ENCODE data around the gene FBXW5.

FBXW5 gene

DNA sequence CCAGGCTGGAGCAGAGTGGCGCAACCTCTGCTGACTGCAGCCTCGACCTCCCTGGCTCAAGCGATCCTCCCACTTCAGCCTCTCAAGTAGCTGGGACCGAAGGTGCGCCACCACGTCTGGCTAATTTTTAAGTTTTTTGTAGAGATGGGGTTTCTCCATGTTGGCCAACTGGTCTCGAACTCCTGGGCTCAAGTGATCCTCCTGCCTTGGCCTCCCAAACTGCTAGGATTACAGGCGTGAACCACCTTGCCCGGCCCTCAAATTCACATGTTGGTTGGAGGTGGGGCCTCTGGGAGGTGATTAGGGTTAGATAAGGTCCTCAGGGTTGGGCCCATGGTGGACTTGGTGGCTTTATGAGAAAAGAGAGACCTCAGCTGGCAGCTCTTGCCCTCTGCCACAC lies 17.6 kb upstream of the FBXW5 start:
- DNase-seq (ENCODE audit: extremely low read depth in 1 of 2, low read depth in 1 of 2), result no peak

DNA sequence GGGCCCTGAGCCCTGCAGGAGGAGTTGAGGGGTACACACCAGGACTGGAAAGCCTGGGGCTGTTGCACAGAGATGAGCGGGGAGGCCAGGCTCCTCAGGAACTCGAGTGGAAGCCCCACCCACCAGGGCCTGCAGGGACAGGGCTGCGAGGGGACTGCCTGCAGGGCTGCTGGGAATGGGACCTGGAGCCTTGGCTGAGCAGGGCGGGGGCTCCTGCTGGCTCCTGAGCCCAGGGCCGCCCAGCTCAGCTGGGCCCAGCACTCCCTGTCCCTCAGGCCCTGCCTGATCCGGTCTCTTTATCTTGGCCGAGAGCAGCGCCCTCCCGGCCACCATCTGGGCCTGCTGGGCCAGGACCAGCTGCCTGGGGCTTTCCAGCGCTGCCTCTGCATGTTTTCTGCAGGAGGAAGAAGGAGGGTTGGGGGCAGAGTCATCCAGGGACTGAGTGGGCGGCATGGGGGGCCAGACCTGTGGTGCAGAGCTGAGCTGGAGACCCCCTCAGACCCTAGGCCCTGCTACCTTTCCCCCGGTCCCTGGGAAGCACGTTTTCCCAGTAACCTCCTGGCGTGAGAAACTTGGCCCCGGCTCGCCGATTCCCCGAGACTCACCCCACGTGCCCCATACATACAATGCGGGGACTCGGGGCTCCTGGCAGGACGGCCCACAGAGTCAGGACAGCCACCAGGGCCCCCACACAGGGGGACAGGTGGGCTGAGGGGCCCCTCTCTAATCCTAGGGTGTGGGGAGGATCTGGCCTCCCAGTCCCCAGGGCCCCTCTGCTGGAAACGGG lies 16.9 kb upstream of the FBXW5 start:
- no peak for DNase-seq (ENCODE audit: extremely low read depth in 1 of 2, low read depth in 1 of 2)

DNA sequence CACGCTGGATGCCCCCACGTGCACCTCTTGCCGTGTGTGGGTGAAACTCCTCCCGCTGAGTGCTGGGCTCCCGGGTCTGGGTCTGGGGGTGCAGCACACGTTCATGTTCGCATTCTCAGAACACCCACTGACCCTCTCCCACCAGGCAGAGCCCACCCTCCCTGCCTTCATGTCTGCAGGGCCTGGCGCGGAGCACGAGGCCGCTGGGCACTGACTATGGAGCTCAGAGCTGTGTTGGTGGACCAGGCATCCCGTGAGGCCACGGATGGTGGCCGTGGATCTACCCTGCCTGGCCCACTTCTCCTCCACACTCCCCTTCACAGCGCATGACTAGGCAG lies 16.4 kb upstream of the FBXW5 start:
- DNase-seq (ENCODE audit: extremely low read depth in 1 of 2, low read depth in 1 of 2), result no peak

DNA sequence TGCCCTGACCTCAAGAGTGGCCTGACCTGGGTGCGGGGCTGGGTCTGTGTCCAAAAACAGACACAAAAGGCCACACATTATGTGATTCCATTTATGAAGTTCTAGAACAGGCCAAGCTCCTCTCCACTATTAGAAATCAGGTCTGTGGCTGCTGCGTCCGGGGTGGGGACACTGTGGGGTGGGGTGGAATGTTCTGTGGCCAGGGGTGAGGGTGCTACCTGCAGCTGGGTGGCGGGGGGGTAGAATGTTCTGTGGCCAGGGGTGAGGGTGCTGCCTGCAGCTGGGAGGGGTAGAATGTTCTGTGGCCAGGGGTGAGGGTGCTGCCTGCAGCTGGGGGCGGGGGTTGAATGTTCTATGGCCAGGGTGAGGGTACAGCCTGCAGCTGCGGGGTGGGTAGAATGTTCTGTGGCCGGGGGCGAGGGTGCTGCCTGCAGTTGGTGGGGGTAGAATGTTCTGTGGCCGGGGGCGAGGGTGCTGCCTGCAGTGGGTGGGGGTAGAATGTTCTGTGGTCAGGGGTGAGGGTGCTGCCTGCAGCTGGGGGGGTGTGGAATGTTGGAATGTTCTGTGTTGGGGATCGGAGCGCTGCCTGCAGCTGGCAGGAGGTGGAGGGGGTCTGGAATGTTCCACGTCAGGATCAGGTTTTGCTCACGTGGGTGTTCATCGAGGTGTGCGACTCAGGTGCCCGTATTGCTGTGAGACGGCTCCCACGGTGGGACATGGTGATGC lies 15.8 kb upstream of the FBXW5 start:
- DNase-seq (ENCODE audit: extremely low read depth in 1 of 2, low read depth in 1 of 2), result no peak

DNA sequence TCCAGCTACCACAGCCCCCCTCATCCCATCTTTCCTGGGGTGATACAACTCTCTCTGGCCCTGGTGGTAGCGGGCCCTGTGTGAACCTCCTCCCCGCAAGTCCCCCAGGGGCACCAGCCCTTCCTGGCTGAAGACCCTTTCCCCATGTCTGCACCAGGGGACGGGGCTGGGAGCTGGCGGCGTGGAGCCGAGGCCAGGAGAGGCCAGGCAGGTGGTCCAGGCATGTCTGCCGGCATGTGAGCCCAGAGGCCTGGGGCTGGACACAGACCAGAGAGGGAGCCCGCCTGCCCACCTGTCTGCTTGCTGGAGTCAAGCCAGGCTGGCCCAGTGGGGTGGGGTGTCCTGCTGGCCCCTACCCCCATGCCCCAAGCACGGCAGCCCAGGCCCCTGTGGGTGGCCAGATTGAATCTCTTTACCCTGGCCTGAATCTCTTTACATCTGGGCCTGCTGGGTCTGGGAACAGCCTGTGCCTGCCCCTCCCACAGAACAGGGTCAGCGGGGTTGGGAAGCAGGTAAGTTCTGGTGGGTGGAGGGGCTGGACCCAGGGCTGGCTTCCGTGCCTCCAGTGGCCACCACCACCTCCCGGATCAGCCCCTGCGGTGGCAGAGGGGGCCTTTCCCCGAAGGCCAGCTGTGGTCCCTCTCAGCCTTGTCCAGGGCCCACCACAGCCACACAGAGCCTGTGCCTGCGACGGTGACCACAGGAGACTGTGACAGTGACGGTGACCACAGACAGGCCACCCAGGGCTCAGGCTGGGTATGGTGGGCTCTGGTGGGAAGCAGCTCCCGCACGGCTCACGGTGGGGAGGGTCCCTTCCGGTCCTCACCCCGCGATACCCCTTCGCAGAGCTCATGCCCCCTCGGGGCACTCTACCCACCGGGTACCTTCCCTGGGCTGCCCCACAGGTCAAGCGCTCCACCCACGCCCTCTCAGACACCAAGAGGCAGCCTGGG lies 14.6 kb upstream of the FBXW5 start:
- DNase-seq (ENCODE audit: extremely low read depth in 1 of 2, low read depth in 1 of 2), result no peak

DNA sequence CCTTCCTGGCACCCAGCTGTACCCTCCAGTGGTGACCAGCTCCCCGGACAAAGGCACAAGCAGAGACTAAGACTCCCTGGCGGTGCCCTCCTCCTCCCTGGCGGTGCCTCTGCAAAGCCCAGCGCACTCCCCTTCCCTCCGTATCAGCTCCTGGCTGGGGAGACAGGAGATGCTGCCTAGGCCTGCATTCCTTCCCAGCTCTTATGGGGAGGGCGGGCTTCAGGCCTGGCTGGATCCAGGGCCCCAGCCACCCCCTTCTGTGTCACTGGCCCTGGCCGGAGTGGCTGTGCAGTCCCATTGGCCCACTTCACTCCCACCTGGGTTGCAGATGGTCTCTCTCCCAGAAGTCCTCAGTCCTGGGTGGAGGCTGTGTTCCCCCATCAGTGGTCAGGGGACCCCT lies 13.9 kb upstream of the FBXW5 start:
- no peak for DNase-seq (ENCODE audit: extremely low read depth in 1 of 2, low read depth in 1 of 2)

DNA sequence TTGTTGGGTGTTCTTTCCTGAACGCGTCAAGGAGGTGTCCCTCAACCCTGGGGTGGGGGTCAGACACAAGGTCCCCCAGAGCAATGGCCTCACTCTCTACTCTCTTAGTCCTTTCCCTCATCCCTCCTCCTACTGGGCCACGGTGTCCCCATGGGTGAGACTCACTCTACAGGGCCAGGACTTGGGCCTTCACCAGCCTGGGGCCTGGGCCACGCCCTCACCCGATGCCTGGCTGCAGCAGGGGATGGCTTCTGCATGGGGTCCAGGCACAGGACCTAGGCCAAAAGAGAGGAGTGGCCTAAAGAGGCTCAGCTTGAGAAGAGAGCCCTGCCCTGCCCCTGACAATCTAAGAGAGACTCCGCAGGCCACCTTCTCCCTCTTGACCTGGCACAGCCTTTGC lies 13.4 kb upstream of the FBXW5 start:
- no peak for DNase-seq (ENCODE audit: extremely low read depth in 1 of 2, low read depth in 1 of 2)

DNA sequence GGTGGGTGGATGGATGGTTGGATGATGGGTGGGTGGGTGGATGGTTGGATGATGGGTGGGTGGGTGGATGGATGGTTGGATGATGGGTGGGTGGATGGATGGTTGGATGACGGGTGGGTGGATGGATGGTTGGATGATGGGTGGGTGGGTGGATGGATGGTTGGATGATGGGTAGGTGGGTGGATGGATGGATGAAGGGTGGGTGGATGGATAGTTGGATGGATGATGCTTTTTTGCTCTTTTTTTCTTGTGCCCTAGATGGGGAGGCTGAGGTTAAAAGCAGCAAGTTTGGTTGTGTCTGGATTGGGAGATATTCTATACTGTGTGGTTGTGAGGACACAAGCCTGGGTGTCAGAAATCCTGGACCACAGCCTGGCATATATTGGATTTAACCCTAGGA lies 12.9 kb upstream of the FBXW5 start:
- DNase-seq (ENCODE audit: extremely low read depth in 1 of 2, low read depth in 1 of 2), result no peak

DNA sequence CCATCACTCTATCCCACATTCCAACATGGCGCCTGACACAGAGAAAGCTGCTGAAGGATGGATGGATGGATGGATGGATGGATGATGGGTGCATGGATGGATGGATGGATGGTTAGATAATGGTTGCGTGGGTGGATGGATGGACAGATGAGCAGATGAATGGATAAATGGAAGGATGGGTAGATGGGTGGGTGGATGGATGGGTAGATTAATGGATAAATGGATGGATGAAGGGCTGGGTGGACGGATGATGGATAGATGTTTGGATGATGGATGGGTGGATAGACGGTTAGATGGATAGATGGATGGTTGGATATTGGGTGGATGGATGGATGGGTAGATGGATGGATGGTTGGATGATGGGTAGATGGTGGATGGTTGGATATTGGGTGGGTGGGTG lies 12.1 kb upstream of the FBXW5 start:
- no peak for DNase-seq (ENCODE audit: extremely low read depth in 1 of 2, low read depth in 1 of 2)

DNA sequence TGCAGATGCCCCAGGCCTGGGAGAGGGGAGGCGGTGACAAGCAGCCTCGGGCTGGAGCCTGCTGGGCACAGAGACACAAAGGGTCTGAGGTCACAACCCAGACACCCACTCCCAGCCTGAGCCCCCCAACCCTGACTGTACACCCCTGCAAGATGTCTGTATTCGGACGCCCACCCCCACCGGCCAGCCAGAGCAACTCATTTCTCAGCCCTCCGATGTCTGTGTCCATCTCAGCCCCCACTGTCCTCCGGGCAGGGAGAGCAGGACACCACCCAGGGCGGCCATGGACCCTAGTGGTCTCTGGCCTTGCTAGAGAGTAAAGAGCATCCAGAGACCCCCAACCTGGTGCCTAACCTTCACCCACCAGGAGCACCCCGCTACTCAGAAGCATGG lies 11.4 kb upstream of the FBXW5 start:
- DNase-seq (ENCODE audit: extremely low read depth in 1 of 2, low read depth in 1 of 2), result no peak

DNA sequence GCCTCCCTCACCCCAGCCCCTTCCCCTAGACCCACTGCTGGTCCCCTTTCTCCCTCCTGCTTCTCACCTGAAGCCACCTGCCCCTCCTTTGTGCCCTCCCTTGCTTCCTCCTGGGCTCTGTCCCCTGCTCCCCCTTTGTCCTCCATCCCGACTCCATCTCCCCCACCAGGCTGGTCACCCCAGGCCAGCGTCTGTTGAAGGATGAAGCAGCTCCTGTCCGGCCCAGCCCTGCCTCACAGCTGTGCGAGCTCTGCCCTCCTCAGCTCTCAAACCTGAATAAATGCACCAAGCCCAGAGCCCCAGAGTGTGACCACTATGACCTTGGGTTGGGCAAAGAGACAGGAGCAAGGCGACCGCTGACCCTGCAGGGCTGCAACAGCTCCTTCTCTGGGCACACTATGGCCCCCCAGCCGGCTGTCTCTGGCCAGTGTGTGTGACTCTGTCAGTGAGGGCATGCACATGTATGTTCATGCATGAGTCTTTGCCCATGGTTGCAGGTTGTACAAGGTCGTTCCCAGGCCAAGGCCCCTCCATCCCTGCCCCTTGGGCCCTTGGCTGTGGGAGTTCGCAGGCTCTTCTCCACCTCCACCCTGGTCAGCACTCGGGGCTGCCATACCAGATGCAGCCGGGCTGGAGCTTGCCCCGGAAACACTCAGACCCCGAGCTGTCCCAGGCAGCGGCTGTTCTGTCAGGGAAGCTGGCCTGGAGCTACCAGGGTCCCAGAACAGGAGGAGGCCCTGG lies 10.8 kb upstream of the FBXW5 start:
- no peak for DNase-seq (ENCODE audit: extremely low read depth in 1 of 2, low read depth in 1 of 2)

DNA sequence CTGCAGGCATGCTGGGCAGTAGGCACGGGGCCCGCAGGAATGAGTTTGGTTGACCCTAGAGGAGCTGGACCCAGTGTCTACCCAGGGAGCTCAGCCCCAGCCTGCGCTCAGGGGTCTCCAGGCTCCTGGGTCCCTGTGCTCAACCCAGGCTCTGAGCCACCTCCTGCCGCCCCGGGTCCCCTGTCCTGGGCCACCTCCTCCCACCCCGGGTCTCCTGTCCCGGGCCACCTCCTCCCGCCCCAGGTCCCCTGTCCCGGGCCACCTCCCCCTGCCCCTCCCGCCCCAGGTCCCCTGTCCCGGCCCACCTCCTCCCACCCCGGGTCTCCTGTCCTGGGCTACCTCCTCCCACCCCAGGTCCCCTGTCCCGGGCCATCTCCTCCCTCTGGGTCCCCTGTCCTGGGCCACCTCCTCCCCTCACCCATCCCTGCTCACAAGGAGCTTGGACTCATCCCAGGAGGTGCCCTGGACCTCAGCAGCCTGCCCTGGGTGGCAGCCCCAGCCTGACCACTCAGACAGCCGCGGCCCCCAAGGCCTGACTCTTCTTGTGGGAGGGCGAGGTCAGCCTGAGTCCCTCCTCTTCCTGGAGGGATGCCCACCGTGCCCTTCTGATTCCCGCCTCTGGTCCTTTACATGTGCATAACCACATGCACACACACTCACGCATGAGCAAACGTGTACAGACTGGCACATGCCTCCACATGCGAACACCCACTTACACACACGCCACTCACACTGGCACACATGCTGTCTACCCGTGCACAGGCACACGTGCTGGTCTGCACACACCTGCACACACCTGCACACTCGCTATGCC lies 9.9 kb upstream of the FBXW5 start:
- DNase-seq (ENCODE audit: extremely low read depth in 1 of 2, low read depth in 1 of 2), result no peak

DNA sequence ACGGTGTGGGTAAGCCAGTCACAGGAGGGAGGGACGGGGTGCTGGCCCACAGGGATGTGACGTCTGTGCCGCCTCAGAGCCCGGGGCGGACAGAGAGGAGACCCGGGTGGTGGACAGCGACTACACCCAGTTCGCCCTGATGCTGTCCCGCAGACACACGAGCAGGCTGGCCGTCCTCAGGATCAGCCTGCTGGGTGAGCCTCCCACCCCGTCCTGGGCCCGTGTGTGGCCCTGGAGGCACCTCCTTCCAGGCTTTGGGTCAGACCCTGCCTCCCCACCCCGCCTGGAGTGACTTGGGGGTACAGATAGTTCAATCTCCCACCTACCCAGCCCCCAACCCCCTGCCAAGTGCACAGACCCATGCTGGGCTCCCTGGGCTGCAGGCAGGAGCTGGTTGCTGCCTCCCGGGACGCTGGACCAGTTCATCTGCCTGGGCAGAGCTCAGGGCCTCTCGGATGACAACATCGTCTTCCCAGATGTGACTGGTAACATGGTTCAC lies 9.3 kb upstream of the FBXW5 start:
- no peak for DNase-seq (ENCODE audit: extremely low read depth in 1 of 2, low read depth in 1 of 2)

DNA sequence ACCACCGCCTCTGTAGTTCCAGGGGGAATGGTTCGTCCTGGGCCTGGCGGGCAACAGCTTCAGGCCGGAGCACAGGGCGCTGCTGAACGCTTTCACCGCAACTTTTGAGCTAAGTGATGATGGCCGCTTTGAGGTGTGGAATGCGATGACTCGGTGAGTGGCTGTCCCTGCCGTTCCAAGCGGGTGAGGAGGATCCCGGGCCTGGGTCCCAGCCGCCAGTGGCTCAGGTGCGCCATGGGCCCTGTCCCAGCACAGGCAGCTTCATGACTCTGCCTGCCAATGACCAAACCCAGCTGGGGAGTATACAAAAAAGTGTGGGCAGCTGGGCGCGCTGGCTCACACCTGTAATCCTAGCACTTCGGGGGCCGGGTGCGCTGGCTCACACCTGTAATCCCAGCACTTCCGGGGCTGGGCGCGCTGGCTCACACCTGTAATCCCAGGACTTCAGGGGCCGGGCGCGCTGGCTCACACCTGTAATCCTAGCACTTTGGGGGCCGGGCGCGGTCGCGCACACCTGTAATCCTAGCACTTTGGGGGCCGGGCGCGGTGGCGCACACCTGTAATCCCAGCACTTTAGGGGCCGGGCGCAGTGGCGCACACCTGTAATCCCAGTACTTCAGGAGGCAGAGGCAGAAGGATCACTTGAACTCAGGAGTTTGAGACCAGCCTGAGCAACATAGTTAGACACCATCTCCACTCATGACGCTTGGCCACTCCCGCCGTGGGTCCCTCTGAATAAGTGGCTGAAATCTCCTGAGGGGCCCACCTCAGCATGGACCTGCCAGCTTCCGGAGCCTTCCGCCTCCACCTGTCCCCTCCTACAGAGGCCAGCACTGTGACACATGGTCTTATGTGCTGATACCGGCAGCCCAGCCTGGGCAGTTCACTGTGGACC lies 8.6 kb upstream of the FBXW5 start:
- no peak for DNase-seq (ENCODE audit: extremely low read depth in 1 of 2, low read depth in 1 of 2)

DNA sequence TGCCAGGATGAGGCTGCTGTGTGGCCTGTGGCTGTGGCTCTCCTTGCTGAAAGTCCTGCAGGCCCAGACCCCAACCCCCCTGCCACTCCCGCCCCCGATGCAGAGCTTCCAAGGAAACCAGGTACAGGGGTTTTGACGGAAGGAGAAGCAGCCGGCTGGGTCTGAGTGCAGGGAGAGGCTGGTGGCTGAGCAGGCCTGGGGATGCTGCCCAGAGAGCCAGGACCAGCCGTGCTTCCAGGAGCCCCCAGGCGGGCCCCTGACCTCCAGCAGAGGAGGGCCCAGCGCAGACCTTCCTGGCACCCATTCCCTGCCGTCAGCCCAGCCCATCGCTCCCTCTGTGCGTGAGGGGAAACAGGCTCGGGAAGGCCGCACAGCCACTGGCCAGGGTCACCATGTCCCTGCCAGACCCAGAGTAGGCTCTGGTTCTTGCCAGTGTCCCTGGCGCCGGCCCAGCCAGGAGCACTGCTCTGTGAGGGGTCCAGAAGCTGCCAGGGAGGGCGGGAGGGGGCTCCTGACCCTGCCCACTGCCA lies 7.8 kb upstream of the FBXW5 start:
- no peak for DNase-seq (ENCODE audit: extremely low read depth in 1 of 2, low read depth in 1 of 2)

DNA sequence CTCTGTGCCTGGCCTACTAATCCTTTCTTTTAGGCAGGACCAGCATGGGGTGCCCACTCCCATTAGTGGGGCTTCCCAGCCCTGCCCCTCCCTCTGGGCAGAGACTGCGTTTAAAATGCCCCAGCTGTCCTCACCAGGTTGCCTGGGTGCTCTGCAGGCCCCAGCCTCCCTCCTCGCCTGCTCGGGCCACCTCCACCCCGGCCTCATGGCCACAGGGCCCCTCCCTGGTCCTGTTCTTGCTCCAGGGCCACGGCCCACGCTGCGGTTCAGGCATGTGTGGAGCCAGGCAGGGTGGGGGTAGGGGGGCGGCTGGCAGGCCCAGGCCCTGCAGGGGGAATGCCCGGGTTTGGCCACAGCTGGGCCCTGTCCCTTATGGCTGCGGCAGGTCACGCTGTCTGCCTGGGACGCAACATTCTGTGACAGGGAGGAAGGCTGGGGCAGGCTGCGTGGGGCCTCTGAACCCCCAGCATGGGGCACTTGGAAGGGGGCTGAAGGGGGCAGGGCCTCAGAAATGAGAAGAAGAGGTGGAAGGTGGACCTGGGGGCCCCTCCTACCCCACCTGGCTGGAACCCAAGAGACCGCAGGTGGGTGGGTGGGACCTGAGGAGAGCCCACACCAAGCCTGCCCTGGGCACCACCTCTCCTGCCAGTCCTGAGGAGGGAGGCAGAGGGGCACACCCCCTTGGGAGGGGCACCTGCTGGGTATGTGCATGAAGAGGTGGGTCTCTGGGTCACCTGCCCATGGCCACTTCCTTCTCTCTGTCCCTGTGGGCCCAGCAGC lies 7.2 kb upstream of the FBXW5 start, which contains the start of gene LCN12:
Gene LCN12, plus strand, starts transcription at position 733 of the 780 bp plus-strand sequence. CDS start 55 bp downstream, outside the sequence.
- no peak for DNase-seq (ENCODE audit: extremely low read depth in 1 of 2, low read depth in 1 of 2)

DNA sequence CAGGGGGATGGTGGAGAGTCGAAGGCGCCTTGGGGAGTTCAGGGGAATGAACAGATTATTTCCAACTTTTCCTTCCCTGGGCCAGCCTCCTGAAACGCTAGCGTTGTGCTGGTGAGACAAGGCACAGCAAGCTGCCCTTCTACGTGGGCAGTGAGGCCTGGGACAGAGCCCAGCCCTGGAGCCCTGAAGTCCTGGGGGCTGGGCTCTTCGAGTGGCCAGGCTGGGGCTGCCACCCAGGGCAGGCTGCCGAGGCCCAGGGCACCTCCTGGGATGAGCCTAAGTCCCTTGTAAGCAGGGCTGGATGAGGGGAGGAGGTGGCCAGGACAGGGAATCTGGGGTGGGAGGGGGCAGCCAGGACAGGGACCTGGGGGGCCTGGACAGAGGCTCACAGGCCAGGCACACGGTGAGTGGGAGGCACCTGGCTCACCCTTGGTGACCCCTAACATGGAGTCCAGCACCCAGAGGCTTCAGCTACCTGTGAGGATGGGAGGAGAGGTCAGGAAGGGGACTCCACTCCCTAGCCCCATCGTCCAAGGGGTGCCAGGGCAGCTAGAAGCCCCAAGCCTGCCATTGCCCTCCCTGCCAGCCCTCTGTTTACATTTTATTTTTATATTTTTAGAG lies 6.2 kb upstream of the FBXW5 start:
- DNase-seq (ENCODE audit: extremely low read depth in 1 of 2, low read depth in 1 of 2), result no peak

Data from stimulated activated CD8-positive, alpha-beta memory T cell treated with anti-CD3 and anti-CD28 coated beads, Interleukin-7, amount 100 ng/mL, for 48 hours (primary cell).